Measurements from ENCODE around the gene PSMD9.

PSMD9 gene

GRCh38 chr12:121964813-121965643 lies 76.4 kb downstream of the PSMD9 start:
- no peak for DNase-seq (ENCODE audit: low read depth)
- H3K4me3 ChIP-seq (ENCODE audit: low read length), result no peak overlapping the region
- TF ChIP-seq, protein P1, sequence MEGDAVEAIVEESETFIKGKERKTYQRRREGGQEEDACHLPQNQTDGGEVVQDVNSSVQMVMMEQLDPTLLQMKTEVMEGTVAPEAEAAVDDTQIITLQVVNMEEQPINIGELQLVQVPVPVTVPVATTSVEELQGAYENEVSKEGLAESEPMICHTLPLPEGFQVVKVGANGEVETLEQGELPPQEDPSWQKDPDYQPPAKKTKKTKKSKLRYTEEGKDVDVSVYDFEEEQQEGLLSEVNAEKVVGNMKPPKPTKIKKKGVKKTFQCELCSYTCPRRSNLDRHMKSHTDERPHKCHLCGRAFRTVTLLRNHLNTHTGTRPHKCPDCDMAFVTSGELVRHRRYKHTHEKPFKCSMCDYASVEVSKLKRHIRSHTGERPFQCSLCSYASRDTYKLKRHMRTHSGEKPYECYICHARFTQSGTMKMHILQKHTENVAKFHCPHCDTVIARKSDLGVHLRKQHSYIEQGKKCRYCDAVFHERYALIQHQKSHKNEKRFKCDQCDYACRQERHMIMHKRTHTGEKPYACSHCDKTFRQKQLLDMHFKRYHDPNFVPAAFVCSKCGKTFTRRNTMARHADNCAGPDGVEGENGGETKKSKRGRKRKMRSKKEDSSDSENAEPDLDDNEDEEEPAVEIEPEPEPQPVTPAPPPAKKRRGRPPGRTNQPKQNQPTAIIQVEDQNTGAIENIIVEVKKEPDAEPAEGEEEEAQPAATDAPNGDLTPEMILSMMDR (IDR thresholded peaks at IDR 0.05; ENCODE audit: insufficient read depth, low read depth, low read length, missing control alignments), result no peak

DNA sequence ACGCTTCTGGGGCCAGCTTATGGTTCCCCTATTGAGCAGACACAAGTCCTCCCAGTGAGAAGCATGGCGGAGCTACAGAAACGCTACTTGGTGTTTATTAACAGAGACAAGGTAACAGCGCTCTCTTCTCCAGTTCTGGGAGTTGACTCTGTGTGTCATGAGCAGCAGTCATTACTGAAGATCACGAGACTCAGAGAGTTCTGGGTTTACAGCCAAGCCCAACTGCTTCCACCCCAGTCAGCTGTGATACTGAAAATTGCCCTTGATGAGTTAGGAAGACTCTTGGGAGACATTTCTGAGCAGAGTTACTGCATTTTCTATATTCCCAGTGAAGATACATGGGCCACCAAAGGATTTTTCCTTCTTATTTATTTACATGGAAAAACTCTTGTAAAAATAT lies 78.4 kb downstream of the PSMD9 start:
- TF ChIP-seq, protein P1 (IDR thresholded peaks at IDR 0.05; ENCODE audit: insufficient read depth, low read depth, low read length, missing control alignments), result no peak
- DNase-seq (ENCODE audit: low read depth), result no peak
- no peak overlapping the region for H3K4me3 ChIP-seq (ENCODE audit: low read length)

All from epithelial cell of esophagus (primary cell).